Heart right ventricle (tissue), 16 donors: ENCODE measurements around the gene MRPS18A. TPM values are rescaled to one million over a fixed set of nuclear protein-coding genes. Genes with fewer than 3 reads are reported as not detected.

Experiments used
- ATAC-seq, 8 donors: fragments of 200-7000 bp; cut with Tn5 transposase; one replicate each; pipeline ENCODE4 v1.9.1; 2020; ENCODE audit warnings: mild to moderate bottlenecking in 8 of 8, moderate library complexity in 8 of 8, moderate number of reproducible peaks in 1 of 8
- DNase-seq, 2 donors: peaks; one replicate each; pipeline ENCODE4 v3.0.0-alpha.2; 2020
- H3K27ac ChIP-seq, 10 donors: fragments of 200-600 bp; sonication (generic) in 2 of 10; one replicate each; pipeline versions ENCODE4 v1.5.0 to v1.8.0; 2020 to 2022; ENCODE audit warnings: mild to moderate bottlenecking in 3 of 10
- H3K27me3 ChIP-seq, 7 donors: fragments of 200-600 bp; one replicate each; pipeline ENCODE4 v1.8.0; 2021 to 2022; ENCODE audit warnings: mild to moderate bottlenecking in 2 of 7
- H3K36me3 ChIP-seq, 9 donors: fragments of 200-600 bp; sonication (generic) in 1 of 9; one replicate each; pipeline versions ENCODE4 v1.5.0 to v1.8.0; 2020 to 2022; ENCODE audit warnings: mild to moderate bottlenecking in 2 of 9
- H3K4me1 ChIP-seq, 9 donors: fragments of 200-600 bp; sonication (generic) in 1 of 9; one replicate each; pipeline versions ENCODE4 v1.5.0 to v1.8.0; 2020 to 2022; ENCODE audit warnings: mild to moderate bottlenecking in 4 of 9
- H3K4me3 ChIP-seq, 10 donors: fragments of 200-600 bp; sonication (generic) in 2 of 10; one replicate each; pipeline versions ENCODE4 v1.5.0 to v1.8.0; 2020 to 2022; ENCODE audit warnings: mild to moderate bottlenecking in 7 of 10, moderate library complexity in 2 of 10
- H3K9me3 ChIP-seq, 11 donors: fragments of 200-600 bp in 10 of 11; sonication (generic) in 2 of 11; one replicate each; pipeline versions ENCODE4 v1.5.0 to v1.8.0; 2013 to 2022; ENCODE audit warnings: mild to moderate bottlenecking in 2 of 11, control low read depth in 1 of 11, moderate library complexity in 1 of 11
- CTCF ChIP-seq, 9 donors: fragments of 200-600 bp; sonication (generic) in 2 of 9; IDR thresholded peaks; one replicate each; pipeline versions ENCODE4 v1.5.0 to v1.8.0; 2021 to 2022; ENCODE audit warnings: antibody characterized with exemption in 9 of 9, mild to moderate bottlenecking in 5 of 9, moderate library complexity in 1 of 9
- WGBS, 2 donors: extraction: QIAGEN DNeasy Blood & Tissue Kit; methylation state at CpG; one replicate each; pipeline ENCODE4 v1.1.7; 2013; ENCODE audit warnings: inconsistent platforms in 1 of 2; 5-methylcytosine and 5-hydroxymethylcytosine counted together
- intact Hi-C, 10 donors: fragments of 100-400 bp; cut with DNase I; formaldehyde crosslinking; loops; one replicate each; pipeline versions ENCODE4 v1.11.1 to v1.14.2; 2022
- polyA plus RNA-seq, 2 donors: library from polyadenylated mRNA; stranded (reverse); fragments of 200-250 nt; gene quantifications; one replicate each; pipeline ENCODE4 v1.2.3, GENCODE V29; 2013
- total RNA-seq, 10 donors: library from RNA; stranded (reverse); fragmentation: NEBNext Ultra II Directional in 3 of 10; extraction: Animal tissue kit (Norgen Biotek cat#: 25700) in 3 of 10; gene quantifications; one replicate each; pipeline versions ENCODE4 v1.2.1 to v1.2.4, GENCODE V29; 2021 to 2023
- donor health status: Arrhythmogenic right ventricular cardiomyopathy.
- donor health status: ischemic (EF 13 %, LVEDD 7.1; RV severe dilation, severe dysfunction).
- donor health status: healthy with polysubstance abuse.
- donor health status: DM: no; HTN: yes; CAD: no.
- donor health status: DM: no; HTN: no; CAD: no.
- donor health status: ischemic (EF 25% LVEDD 6.9; RV normal size, moderate dysfunction).
- donor health status: ischemic (EF 25% LVEDD 5.7; RV mildly dilated, moderate dysfunction).
- donor health status: healthy.
- donor health status: DM: yes; HTN: yes; CAD: no.
- donor health status: Ischemic cardiomyopathy.
- donor health status: ischemic (EF 35%, LVEDD 5.7; RV mildly dilated, moderate dysfunction).
- donor health status: nonischemic (EF 11% LVEDD 7.7; RV severe dilation, severe dysfunction).
- donor health status: DM: yes; HTN: yes; CAD: no.
- donor health status: PGD.
- donor health status: ischemic (EF 29% LVEDD 5.4; RV normal size, mild dysfunction).
- donor health status: nonischemic (EF 23%, LVEDD 6.1; RV moderate dilation, normal function).

Gene MRPS18A
- total and polyA plus RNA-seq, 12 donors = 30.4 to 103 (median 40.6) TPM

GRCh38 chr6:43629104-43629504, 58.5 kb downstream of the MRPS18A start, which contains the start of gene GTPBP2:
Gene GTPBP2 (minus strand): TSS chr6:43629264. CDS start chr6:43629162, 102 bp downstream.
- Histone ChIP-seq H3K27ac (peak within 1 kb of the TSS; percentile 94 to 99 (median 98)), H3K36me3 (peaks cover 0 to 25% (median 16%) of the 10 kb centered on the region in 9 donors), H3K4me1 (peaks cover 10 to 39% (median 29%) of the 10 kb centered on the region in 9 donors), H3K27me3 (no peaks in the 10 kb centered on the region), H3K4me3 (peak within 1 kb of the TSS; percentile 75 to 98 (median 90)), H3K9me3 (no peaks in the 10 kb centered on the region)
- no peak for TF ChIP-seq CTCF (IDR thresholded peaks at IDR 0.05)
- WGBS, 2 donors = 0 to 1% methylated on average over 42 to 46 of the region's 46 CpGs
- intact Hi-C loops = no loop called here
- ATAC-seq (peak; percentile 92 to 95 (median 94)), DNase-seq (peak; percentile 99)

GRCh38 chr6:43628393-43629103, 59.0 kb downstream of the MRPS18A start:
- Histone ChIP-seq H3K36me3 (peaks cover 0 to 30% (median 18%) of the 10 kb centered on the region in 9 donors), H3K4me3 (peak overlapping the region; percentile 75 to 98 (median 90)), H3K9me3 (no peaks in the 10 kb centered on the region), H3K27me3 (no peaks in the 10 kb centered on the region), H3K4me1 (peaks cover 10 to 39% (median 29%) of the 10 kb centered on the region in 9 donors), H3K27ac (peak overlapping the region; percentile 94 to 99 (median 98))
- 0 to 1% methylated on average over 25 of the region's 25 CpGs for WGBS, 2 donors
- no peak for TF ChIP-seq CTCF (IDR thresholded peaks at IDR 0.05)
- ATAC-seq (peak in 2 of 8 donors; percentile 7 to 10), DNase-seq (peak in 1 of 2 donors; percentile 59)
- intact Hi-C loops = no loop called here

GRCh38 chr6:43627008-43627825, 60.4 kb downstream of the MRPS18A start:
- TF ChIP-seq CTCF (IDR thresholded peaks at IDR 0.05) = no peak
- H3K9me3 ChIP-seq = no peaks in the 10 kb centered on the region
- peak overlapping the region in 6 of 10 donors; percentile 77 to 98 (median 88) for H3K4me3 ChIP-seq
- H3K27ac ChIP-seq = peak overlapping the region in 9 of 10 donors; percentile 4 to 99 (median 97)
- H3K27me3 ChIP-seq = no peaks in the 10 kb centered on the region
- H3K36me3 ChIP-seq = peaks cover 0 to 44% (median 30%) of the 10 kb centered on the region in 9 donors
- peak in 1 of 2 donors; percentile 90 for DNase-seq
- peaks cover 10 to 39% (median 29%) of the 10 kb centered on the region in 9 donors for H3K4me1 ChIP-seq
- peak in 5 of 8 donors; percentile 2 to 31 (median 16) for ATAC-seq
- WGBS, 2 donors = 50 to 52% methylated on average over 5 of the region's 5 CpGs
- intact Hi-C loops = no loop called here

GRCh38 chr6:43625393-43625992, 62.1 kb downstream of the MRPS18A start:
- H3K36me3 ChIP-seq = peaks cover 0 to 61% (median 46%) of the 10 kb centered on the region in 9 donors
- no peak for TF ChIP-seq CTCF (IDR thresholded peaks at IDR 0.05)
- H3K9me3 ChIP-seq = no peaks in the 10 kb centered on the region
- H3K27me3 ChIP-seq = no peaks in the 10 kb centered on the region
- DNase-seq (no peak), ATAC-seq (no peak)
- WGBS, 2 donors = 91 to 93% methylated on average over 16 of the region's 16 CpGs
- intact Hi-C loops = no loop called here
- peaks cover 10 to 35% (median 25%) of the 10 kb centered on the region in 9 donors for H3K4me1 ChIP-seq
- peak overlapping the region in 1 of 10 donors; percentile 99 for H3K27ac ChIP-seq
- no peak overlapping the region for H3K4me3 ChIP-seq
